K562 (cell line): ENCODE results near the gene LLPH. TPM values are rescaled to one million over a fixed set of nuclear protein-coding genes. Genes with fewer than 3 reads are reported as not detected.

Experiments
- ATAC-seq: fragments of 200-7000 bp; cut with Tn5 transposase; 3 replicates; pipeline ENCODE4 v1.9.1; 2020; ENCODE audit warnings: moderate library complexity
- BruUV-seq: library from RNA; stranded (reverse); fragments of 400-500 nt; replicated peaks from 2 replicates; lab custom pipeline; 2021; lab: Mats Ljungman, UMichigan
- CTCF ChIA-PET: fragments of 300-600 bp; formaldehyde crosslinking; extraction: SDS; loops from one replicate; lab custom pipeline; 2021; ENCODE audit warnings: low intra/inter-chr PET ratio; lab: Yijun Ruan, JAX
- POLR2A ChIA-PET: fragments of 300-600, 350-650 bp; sonication (Branson Sonifier 250); formaldehyde crosslinking; extraction: SDS; loops from one replicate; lab custom pipeline; 2021; ENCODE audit warnings: antibody characterized with exemption, inconsistent platforms; lab: Yijun Ruan, JAX
- DNase-seq, 4 experiments: peaks; one replicate each; pipeline versions ENCODE4 v3.0.0 to v3.0.0-alpha.2; 2011 to 2018; ENCODE audit warnings: low spot score in 3 of 4, mixed read lengths in 3 of 4; ENCODE audit errors: extremely low read depth in 1 of 4
- FAIRE-seq: peaks from 2 replicates; lab custom pipeline; 2011; peaks lifted over from hg19 to GRCh38; lab: Jason Lieb, UNC
- H2AFZ ChIP-seq: 2 replicates; pipeline ENCODE4 v1.6.0; 2011; ENCODE audit warnings: low read depth, low read length, control low read depth, inconsistent platforms
- H3K27ac ChIP-seq: fragments of 200-600 bp; 3 replicates; pipeline ENCODE4 v1.8.0; 2011; ENCODE audit warnings: low read depth, mild to moderate bottlenecking, control low read depth, inconsistent platforms, low read length, moderate library complexity, mixed read lengths; ENCODE audit errors: extremely low read depth
- H3K27me3 ChIP-seq, 2 experiments: fragments of 300-600 bp in 1 of 2; 2 replicates in 1 of 2; 3 replicates in 1 of 2; pipeline versions ENCODE4 v1.6.0 to v1.8.0; 2011; ENCODE audit warnings: inconsistent platforms in 2 of 2, low read length in 2 of 2, mild to moderate bottlenecking in 1 of 2, mixed read lengths in 1 of 2, moderate library complexity in 1 of 2; ENCODE audit not compliant: control insufficient read depth in 2 of 2, insufficient read depth in 2 of 2
- H3K36me3 ChIP-seq: fragments of 300-600 bp; 3 replicates; pipeline ENCODE4 v1.8.0; 2011; ENCODE audit warnings: mild to moderate bottlenecking, low read length, inconsistent platforms; ENCODE audit not compliant: control insufficient read depth, insufficient read depth
- H3K4me1 ChIP-seq, 2 experiments: fragments of 200-600 bp in 1 of 2; replicated peaks in 1 of 2; 2 replicates in 1 of 2; 3 replicates in 1 of 2; pipeline versions ENCODE4 v1.5.1 to v1.8.0; 2011; ENCODE audit warnings: inconsistent platforms in 2 of 2, low read length in 2 of 2, mild to moderate bottlenecking in 1 of 2, mixed read lengths in 1 of 2, moderate library complexity in 1 of 2; ENCODE audit not compliant: control insufficient read depth in 2 of 2, insufficient read depth in 2 of 2
- H3K4me2 ChIP-seq: 2 replicates; pipeline ENCODE4 v1.6.1; 2011; ENCODE audit warnings: low read length, control low read depth, inconsistent platforms, mixed read lengths; ENCODE audit not compliant: insufficient read depth
- H3K4me3 ChIP-seq: fragments of 200-600 bp; sonication (generic), shearing (Covaris generic); 2 replicates; pipeline ENCODE4 v1.5.1; 2016; ENCODE audit warnings: control low read depth, inconsistent platforms
- H3K79me2 ChIP-seq: fragments of 200-600 bp; 3 replicates; pipeline ENCODE4 v1.8.0; 2011; ENCODE audit warnings: low read length, inconsistent platforms; ENCODE audit not compliant: control insufficient read depth, insufficient read depth
- H3K9ac ChIP-seq, 2 experiments: 2 replicates each; pipeline versions ENCODE4 v1.6.0 to v1.6.1; 2011; ENCODE audit warnings: low read depth in 2 of 2, low read length in 2 of 2, control low read depth in 1 of 2, inconsistent platforms in 1 of 2, mild to moderate bottlenecking in 1 of 2, mixed read lengths in 1 of 2; ENCODE audit not compliant: insufficient read depth in 1 of 2
- H3K9me1 ChIP-seq: one replicate; pipeline ENCODE4 v1.6.0; 2011; ENCODE audit warnings: inconsistent platforms, mild to moderate bottlenecking, low read length, moderate library complexity; ENCODE audit not compliant: control insufficient read depth, insufficient read depth
- H3K9me3 ChIP-seq: replicated peaks from 2 replicates; pipeline ENCODE4 v1.5.1; 2011; ENCODE audit warnings: low read depth, low read length, inconsistent platforms; ENCODE audit not compliant: control insufficient read depth, insufficient read depth
- H4K20me1 ChIP-seq: replicated peaks from 2 replicates; pipeline ENCODE4 v1.6.1; 2011; ENCODE audit warnings: low read length, inconsistent platforms, mixed read lengths; ENCODE audit not compliant: control insufficient read depth, insufficient read depth
- HDAC6 ChIP-seq: IDR thresholded peaks from 2 replicates; pipeline ENCODE4 v1.6.1; 2012; ENCODE audit warnings: low read depth, mild to moderate bottlenecking, control low read depth, inconsistent platforms, low read length, moderate library complexity
- NBN ChIP-seq: fragments of 450-650 bp; IDR thresholded peaks from 2 replicates; pipeline ENCODE4 v1.6.1; 2016; ENCODE audit warnings: low read depth, mild to moderate bottlenecking
- NCOA4 ChIP-seq: fragments of 450-650 bp; IDR thresholded peaks from 2 replicates; pipeline ENCODE4 v1.6.1; 2018; ENCODE audit warnings: mild to moderate bottlenecking; ENCODE audit not compliant: partially characterized antibody
- NFIX ChIP-seq: fragments of 250-450 bp; sonication (Bioruptor Pico); IDR thresholded peaks from 2 replicates; pipeline ENCODE4 v1.4.0; 2020; ENCODE audit warnings: low read depth, mild to moderate bottlenecking, moderate library complexity
- TAL1 ChIP-seq: fragments of 450-650 bp; IDR thresholded peaks from 2 replicates; pipeline ENCODE4 v1.6.1; 2016; ENCODE audit warnings: mild to moderate bottlenecking
- ZC3H11A ChIP-seq: IDR thresholded peaks from 2 replicates; pipeline ENCODE4 v1.6.1; 2012; ENCODE audit warnings: low read depth, low read length, improper control_type of control experiment
- ZC3H8 ChIP-seq: fragments of 450-650 bp; IDR thresholded peaks from 2 replicates; pipeline ENCODE4 v1.6.1; 2017
- ZNF140 ChIP-seq: fragments of 250-450 bp; sonication (Bioruptor Pico); IDR thresholded peaks from 2 replicates; pipeline ENCODE4 v1.8.0; 2021; ENCODE audit warnings: moderate library complexity, mild to moderate bottlenecking, inconsistent platforms
- ZNF79 ChIP-seq: fragments of 250-450 bp; sonication (Bioruptor Pico); IDR thresholded peaks from 2 replicates; pipeline ENCODE4 v1.4.0; 2020; ENCODE audit warnings: low read depth, mild to moderate bottlenecking, moderate library complexity
- WGBS: fragments of 100-300 bp; shearing (Covaris generic); methylation state at CpG from one replicate; pipeline ENCODE4 v1.1.6; 2016; ENCODE audit warnings: low coverage, mixed read lengths; ENCODE audit not compliant: insufficient coverage; ENCODE audit errors: missing lambda C conversion rate; 5-methylcytosine and 5-hydroxymethylcytosine counted together
- in situ Hi-C: fragments of 300-500 bp; cut with MboI; formaldehyde crosslinking; loops from 4 replicates; pipeline ENCODE4 v1.15.0; 2018; ENCODE audit warnings: inconsistent platforms, mixed read lengths
- intact Hi-C: fragments of 100-400 bp; cut with micrococcal nuclease; formaldehyde crosslinking; loops from 2 replicates; pipeline ENCODE4 v1.14.2; 2022
- polyA plus RNA-seq, 8 experiments: library from polyadenylated mRNA; depleted of rRNA in 4 of 8; stranded (reverse) in 5 of 8; unstranded in 3 of 8; fragments of >200 nt; fragmentation: Nextera tagmentation in 2 of 8; fragmentation: Illumina TruSeq in 1 of 8; extraction: Ambion mirVana in 2 of 8; extraction: Trizol in 1 of 8; gene quantifications; 2 replicates each; pipeline versions ENCODE4 v1.2.1 to v1.2.3, GENCODE V29; 2011 to 2014; ENCODE audit warnings: inconsistent platforms in 1 of 8, missing spikeins in 1 of 8
- total RNA-seq, 7 experiments: library from RNA; depleted of rRNA in 6 of 7; stranded (reverse); fragments of >200 nt in 6 of 7; fragmentation: Illumina TruSeq in 2 of 7; extraction: Trizol in 2 of 7; gene quantifications; 2 replicates each; pipeline versions ENCODE4 v1.2.1 to v1.2.3, GENCODE V29; 2011 to 2021; ENCODE audit warnings: low replicate concordance in 1 of 7

The LLPH gene
- total and polyA plus RNA-seq, 9 of the 15 experiments (the other 6 are each of a cell fraction or from before 2014, with no cell fraction given): 19.1 to 87.3 (median 59.6) TPM

GRCh38 chr12:66119229-66119869 lies 11.2 kb downstream of the LLPH start:
- Histone ChIP-seq H3K79me2 (no peaks in the 10 kb centered on the region), H3K4me2 (no peak overlapping the region), H3K36me3 (peaks cover 34% of the 10 kb centered on the region), H3K9me3 (no peaks in the 10 kb centered on the region), H3K9me1 (no peaks in the 10 kb centered on the region), H4K20me1 (no peaks in the 10 kb centered on the region), H3K4me3 (no peak overlapping the region), H3K27ac (no peak overlapping the region), H3K4me1 (no peaks in the 10 kb centered on the region), H2AFZ (no peak overlapping the region), H3K9ac (no peak overlapping the region), H3K27me3 (no peaks in the 10 kb centered on the region)
- intact Hi-C loops: no loop called here
- FAIRE-seq (no peak), ATAC-seq (no peak), DNase-seq (no peak)
- no peak for TF ChIP-seq ZNF79 (CRISPR knock-in tag)
- TF ChIP-seq NBN: no peak
- no peak for TF ChIP-seq ZC3H11A
- POLR2A ChIA-PET: interaction anchor here (0.6 kb wide), 1 partner anchor 1819 kb away, joined by 3 read pairs; no protein-coding TSS in a partner anchor
- in situ Hi-C loops: no loop called here
- CTCF ChIA-PET: no interaction called here
- WGBS: 82% methylated on average over 2 of the region's 2 CpGs
- no TSS peak for BruUV-seq

DNA sequence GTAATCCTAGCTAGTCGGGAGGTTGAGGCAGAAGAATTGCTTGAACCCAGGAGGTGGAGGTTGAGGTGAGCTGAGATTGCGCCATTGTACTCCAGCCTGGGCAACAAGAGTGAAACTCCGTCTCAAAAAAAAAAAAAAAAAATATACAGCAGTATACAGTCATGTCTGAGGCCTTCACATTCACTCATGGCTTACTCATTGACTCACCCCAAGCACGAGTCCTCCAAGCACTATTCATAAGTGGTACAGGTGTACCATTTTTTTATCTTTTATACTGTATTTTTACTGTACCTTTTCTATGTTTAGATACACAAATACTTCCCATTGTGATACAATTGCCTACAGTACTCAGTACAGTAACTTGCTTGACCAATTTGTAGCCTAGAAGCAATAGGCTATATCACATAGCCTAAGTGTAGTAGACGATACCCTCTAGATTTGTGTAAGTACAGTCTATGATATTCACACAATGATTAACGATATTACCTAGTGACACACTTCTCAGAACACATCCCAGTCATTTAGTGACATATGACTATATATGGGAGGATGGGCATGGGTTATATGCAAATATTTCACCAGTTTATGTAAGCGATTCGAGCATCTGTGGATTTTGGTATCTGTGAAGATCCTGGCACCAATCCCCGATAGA lies 12.2 kb downstream of the LLPH start:
- WGBS: 83% methylated on average over 8 of the region's 9 CpGs
- CTCF ChIA-PET: no interaction called here
- no peak for DNase-seq

More for the DNA sequence above, 12.2 kb downstream of the LLPH start:
- Histone ChIP-seq H3K4me3 (no peak overlapping the region), H3K9ac (no peak overlapping the region), H3K27ac (no peak overlapping the region), H2AFZ (no peak overlapping the region), H3K27me3 (no peaks in the 10 kb centered on the region), H3K9me3 (no peaks in the 10 kb centered on the region), H3K79me2 (no peaks in the 10 kb centered on the region), H3K4me2 (no peak overlapping the region), H3K4me1 (no peaks in the 10 kb centered on the region), H3K36me3 (peaks cover 24% of the 10 kb centered on the region; the same call in 1 of the 3 replicates), H3K9me1 (no peaks in the 10 kb centered on the region), H4K20me1 (no peaks in the 10 kb centered on the region)
- intact Hi-C loops: no loop called here
- no TSS peak for BruUV-seq
- POLR2A ChIA-PET: no interaction called here
- in situ Hi-C loops: no loop called here
- ATAC-seq (no peak), FAIRE-seq (no peak)
- no peak for TF ChIP-seq ZC3H8
- TF ChIP-seq HDAC6: no peak
- no peak for TF ChIP-seq TAL1
- no peak for TF ChIP-seq NCOA4
- TF ChIP-seq NFIX: no peak
- TF ChIP-seq ZNF140: no peak
